GM21367 (cell line): ENCODE measurements around the gene PHF10.
"Not testable (repeated sequence)": the region's sequence is repeated elsewhere in the genome, so short reads cannot be mapped to it uniquely, and the experiment has no call there.

Experiments used
- ATAC-seq: cut with Tn5 transposase; IDR thresholded peaks from one replicate; pipeline ENCODE4 v1.9.1; 2021; ENCODE audit not compliant: unreplicated experiment

PHF10 gene

DNA sequence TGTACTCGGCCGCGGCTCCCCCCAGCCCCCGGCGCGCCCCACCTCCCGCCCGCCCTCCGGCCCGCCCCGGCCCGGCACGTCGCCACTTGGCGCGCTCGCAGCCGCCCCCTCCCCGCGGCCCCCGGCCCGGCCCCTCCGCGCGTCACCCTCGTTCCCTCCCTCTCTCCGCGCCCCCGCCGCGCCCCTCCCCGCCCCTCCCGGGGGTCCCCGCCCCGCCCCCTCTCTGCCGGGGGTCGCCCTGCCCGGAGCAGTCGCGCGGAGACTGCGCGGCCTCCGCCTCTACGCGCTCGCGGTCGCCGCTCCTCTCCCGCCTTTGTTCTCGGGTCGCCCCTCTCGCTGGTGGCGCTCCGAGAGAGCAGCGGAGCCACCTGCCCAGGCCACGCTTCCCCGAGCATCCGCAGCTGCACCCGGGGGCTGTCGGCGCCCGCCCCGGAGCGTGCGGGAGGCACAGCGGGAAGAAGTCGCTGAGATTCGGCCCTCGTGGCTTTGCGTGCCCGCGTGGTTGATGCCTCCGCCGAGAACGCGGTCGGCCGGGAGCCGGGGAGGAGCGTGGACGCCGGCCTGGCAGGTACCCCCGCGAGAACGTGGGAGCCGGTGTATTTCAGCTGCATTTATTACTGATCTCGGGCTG, at the start of gene PHF10:
Gene PHF10 (minus strand): TSS at position 7 of the 631 bp plus-strand sequence. CDS start 569 bp downstream, outside the sequence.
- ATAC-seq = peak; percentile 37

GRCh38 chr6:169766921-169767736, 42.8 kb upstream of the PHF10 start:
- ATAC-seq = no peak

- no peak for ATAC-seq
Observed at GRCh38 chr6:169766232-169766631, 41.9 kb upstream of the PHF10 start.

GRCh38 chr6:169765789-169766188, 41.5 kb upstream of the PHF10 start:
- ATAC-seq = not testable (repeated sequence)

GRCh38 chr6:169763881-169764280, 39.6 kb upstream of the PHF10 start:
- no peak for ATAC-seq

DNA sequence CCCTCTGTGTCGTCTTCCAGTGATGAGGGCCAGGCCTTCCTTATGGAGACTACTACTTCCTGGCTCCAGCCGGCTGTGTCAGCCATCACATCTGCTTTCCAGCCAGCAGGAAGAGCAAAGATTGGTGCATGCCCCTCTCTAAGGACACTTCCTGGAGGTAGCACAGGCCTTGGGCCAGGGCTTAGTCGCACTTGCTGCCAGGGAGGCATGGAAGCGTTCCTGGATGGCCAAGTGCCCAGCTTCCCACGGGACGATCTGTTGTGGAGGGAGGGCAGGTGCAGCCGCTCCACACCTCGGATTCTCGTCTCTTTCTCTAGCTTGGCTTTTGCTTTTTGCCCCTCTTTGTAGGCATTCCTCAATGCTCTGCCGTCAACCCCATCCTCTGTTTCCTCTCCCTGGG, 39.0 kb upstream of the PHF10 start:
- no peak for ATAC-seq

- no peak for ATAC-seq
Observed at GRCh38 chr6:169755162-169755561, 30.9 kb upstream of the PHF10 start.

GRCh38 chr6:169752074-169752623, 27.8 kb upstream of the PHF10 start:
- ATAC-seq = no peak

GRCh38 chr6:169751242-169752073, 27.2 kb upstream of the PHF10 start, which contains the start of the genes DYNLT2 and ERMARD:
Gene DYNLT2 (minus strand): TSS chr6:169751572. CDS start chr6:169751458, 114 bp downstream.
Gene ERMARD (plus strand): TSS chr6:169751622. CDS start chr6:169751658, 36 bp downstream.
- ATAC-seq = peak; percentile 88

GRCh38 chr6:169746556-169746955, 22.3 kb upstream of the PHF10 start:
- no peak for ATAC-seq

DNA sequence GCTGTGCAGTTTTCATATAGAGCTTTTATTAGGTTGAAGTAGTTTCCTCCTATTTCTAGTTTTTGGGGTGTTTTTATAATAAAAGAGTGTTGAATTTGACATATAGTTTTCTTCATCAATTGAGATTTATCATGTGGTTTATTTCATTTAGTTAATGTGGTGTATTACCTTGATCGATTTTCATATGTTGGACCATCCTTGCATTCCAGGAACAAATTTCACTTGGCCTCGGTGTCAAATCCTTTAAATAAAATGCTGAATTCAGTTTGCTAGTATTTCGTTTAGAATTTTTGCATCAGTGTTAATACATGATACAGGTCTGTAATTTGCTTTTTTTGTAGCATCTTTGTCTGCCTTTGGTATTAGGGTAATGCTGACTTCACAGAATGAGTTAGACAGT, 21.1 kb upstream of the PHF10 start:
- no peak for ATAC-seq

DNA sequence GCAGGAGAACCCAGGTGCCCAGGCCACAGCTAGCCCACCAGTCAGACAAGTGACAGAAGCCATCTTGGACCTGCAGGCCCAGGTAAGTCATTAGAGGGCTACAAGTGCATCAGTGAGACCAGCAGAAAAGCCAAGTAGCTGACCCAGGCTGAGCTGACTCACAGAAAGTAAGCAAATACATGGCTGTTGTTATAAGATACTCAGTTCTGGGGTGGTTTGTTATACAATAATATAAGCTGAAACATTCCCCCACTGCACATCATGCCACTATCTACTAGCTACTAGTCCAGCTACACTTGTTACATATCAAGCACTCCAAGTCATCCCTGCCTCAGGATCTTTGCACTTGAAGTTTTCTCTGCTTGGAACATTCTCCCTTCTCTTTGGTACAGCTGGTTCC, 17.0 kb upstream of the PHF10 start:
- ATAC-seq = no peak

DNA sequence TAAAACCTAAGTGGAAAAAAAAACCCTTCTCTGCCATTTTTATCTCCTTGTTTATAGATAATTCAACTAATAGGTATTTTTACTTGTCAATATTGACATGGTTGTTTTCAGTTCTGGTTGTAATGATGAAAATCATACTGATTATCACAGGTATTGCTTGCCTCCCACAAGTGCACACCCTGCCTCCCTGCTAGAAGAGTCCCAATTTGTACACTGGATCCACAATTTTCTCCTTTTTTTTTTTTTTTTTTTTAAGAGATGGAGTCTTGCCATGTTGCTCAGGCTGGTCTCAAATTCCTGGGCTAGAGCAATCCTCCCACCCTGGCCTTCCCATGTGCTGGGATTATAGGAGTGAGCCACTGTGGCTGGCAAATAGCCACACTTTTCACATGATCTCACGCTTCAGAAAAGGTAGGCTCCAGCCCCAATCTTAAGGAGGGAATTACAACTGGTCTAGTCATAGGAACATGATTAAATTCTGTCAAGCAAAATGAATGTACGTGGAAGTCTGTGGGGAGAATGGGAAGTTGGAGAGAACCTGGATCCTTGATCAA, 14.8 kb upstream of the PHF10 start:
- ATAC-seq = no peak

DNA sequence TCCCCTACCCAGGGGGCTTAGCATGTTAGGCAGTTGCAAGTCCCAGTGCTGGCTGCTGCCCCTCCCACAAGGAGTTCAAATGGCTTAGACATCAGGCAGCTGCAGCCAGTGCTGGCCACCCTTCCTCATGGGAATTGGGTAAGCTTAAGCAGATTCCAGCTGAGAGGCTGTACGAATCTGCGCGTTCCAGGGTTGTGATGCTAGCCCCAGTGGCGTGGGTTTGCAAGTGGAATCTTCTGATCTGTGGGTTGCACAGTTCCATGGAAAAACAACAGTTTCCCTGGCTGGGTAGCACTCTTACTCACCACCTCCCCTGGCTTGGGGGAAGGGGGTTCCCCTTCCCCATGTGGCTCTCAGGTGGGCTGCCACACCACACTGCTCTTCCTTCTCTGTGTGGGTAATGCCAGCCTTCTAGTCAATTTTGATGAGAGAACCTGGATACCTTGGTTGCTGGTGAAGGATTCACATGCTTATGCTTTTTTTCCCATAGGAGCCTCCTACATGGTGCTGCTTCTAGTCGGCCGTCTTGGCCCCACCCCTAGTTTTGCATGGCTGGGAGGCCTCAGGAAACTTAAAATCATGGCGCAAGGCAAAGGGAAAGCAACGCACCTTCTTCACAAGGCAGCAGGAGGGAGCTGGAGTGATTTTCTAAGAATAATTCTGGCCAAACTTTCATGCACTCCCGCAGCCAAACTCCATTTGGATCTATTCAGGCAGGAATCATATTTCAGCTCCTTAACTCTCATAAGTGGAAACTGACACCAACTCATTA, 14.1 kb upstream of the PHF10 start:
- no peak for ATAC-seq

DNA sequence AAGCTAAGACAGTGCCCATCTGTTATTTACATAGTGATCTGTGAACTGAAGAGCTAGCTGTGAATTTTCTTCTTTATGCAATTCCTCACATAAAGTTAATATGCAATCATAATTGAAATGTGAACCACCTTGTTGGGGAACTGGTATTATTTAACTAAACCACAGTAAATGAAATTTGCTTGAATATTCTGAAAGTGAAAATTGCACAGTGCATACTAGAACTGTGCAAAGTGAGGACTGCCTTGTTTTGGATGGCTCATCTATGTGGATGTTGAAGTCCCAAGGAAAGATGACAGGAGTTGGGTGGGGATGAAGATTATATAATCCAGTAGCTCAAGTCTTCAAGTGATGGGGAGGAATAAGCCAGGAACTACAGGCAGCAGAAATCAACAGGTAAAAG, 5.7 kb upstream of the PHF10 start:
- no peak for ATAC-seq

DNA sequence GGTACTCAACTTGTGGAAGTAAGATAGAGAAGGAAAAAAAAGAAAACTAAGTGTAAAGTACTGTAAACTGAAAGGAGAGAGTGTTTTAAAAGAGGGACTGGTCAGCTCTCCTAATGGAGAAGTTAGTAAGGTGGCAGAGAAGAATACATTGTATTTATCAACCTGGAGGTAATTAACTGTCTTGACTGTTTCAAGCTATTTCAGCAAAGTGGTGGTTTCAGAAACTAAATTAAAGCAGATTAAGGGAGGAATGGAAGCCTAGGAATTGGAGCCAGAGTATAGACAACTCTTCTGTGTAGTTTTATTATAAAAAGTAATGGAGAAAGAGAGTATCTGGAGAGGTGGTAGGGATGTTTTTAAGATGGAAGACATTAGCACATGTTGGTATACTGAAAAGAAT, 2.7 kb upstream of the PHF10 start:
- no peak for ATAC-seq

DNA sequence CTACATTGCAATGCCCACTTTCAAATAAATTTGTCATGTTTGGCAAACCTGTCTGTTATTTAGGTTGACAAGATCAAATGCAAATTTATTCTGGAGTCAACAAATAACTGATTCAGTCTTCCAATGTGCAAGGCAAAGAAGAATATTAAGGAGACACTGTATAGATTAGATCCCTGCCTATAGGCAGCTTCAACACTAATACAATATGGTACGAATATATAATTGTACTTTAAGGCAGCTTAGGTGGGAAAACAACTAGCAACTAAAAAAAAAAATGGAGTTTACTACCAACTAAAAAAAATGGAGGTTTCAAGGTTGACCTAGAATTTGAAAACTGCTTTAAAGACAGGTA, 1.7 kb upstream of the PHF10 start:
- ATAC-seq = no peak

DNA sequence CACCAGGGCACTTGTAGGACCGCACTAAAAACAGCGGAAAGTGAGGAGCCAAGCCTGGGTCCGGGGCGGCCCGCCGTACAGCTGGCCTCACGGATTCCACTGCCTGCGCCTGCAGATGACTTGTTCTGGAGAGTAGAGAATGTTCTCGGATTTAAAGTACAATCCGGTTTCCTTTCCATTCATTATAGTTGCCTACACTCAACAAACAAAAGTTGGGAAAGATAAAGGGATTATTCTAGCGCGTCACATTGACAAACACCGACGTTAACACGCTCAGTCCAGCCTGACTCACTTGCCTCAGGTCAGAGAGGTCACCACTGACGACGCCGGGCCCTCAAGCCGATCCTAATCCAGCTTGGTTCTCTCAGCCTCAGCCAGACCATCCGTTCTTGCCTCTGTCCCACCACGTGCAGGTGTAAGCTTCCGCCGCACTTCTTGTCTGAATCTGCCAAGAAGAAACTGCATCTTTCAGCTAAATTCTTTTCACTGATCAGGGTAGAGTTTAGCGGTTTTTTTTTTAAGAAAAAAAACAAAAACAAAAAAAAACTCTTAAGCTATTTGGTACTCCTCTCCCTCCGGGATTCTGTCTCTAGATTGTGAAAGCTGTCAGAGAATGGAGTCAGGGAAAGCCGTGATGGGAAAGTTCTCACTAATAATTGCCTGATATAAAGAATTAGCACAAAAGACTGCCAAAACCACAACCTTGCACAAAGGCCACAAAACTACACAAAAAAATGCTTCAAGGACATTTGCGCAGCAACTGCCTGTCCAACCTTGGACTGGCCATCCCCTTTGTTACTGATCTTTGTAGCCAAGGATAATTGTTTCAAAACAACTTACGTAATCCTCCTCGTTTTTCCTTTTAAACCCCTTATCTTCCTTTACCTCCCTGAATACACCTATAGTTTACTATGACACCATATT, 1.1 kb upstream of the PHF10 start:
- ATAC-seq = peak; percentile 4

DNA sequence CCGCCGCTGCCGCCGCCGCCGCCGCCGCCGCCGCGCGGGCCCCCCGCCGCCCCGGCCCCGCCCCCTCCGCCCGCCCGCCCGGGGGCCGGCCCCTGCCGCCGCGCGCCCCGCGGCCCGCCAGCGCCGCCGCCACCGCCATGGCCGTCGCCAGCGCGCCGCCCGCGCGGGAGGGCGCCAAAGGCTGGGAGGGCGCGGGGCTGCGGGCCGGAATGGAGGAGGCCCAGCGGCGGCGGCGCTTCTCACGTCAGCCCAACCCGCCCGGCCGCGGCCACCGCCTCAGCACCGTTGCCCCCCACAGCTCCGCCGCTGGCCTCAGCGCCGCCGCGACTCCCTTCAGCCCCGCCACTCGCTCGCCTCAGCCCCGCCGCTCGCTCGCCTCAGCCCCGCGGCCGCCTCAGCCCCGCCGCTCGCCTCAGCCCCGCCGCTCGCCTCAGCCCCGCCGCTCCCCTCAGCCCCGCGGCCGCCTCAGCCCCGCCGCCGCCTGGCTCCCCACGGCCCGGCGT, 258 bp downstream of the PHF10 start:
- peak; percentile 29 for ATAC-seq
